SK-N-SH (cell line): ENCODE data around the gene DPEP2NB. TPM values are rescaled to one million over a fixed set of nuclear protein-coding genes. Genes with fewer than 3 reads are reported as not detected.

Source experiments
- CTCF ChIA-PET: fragments of 300-600, 350-600 bp; formaldehyde crosslinking; extraction: SDS; loops from one replicate; lab custom pipeline; 2021; lab: Yijun Ruan, JAX
- POLR2A ChIA-PET: fragments of 350-600 bp; sonication (Branson Sonifier 250); formaldehyde crosslinking; extraction: SDS; loops from one replicate; lab custom pipeline; 2020; ENCODE audit warnings: antibody characterized with exemption, inconsistent platforms; lab: Yijun Ruan, JAX
- DNase-seq: peaks from one replicate; pipeline ENCODE4 v3.0.0; 2012
- H2AFZ ChIP-seq: fragments of 200-600 bp; sonication (generic); 2 replicates; pipeline ENCODE4 v1.8.1; 2016; ENCODE audit warnings: antibody characterized with exemption, mild to moderate bottlenecking, low read depth
- H3F3A ChIP-seq: fragments of 200-600 bp; sonication (generic); replicated peaks from 2 replicates; pipeline ENCODE3; 2016; ENCODE audit warnings: antibody characterized with exemption, mild to moderate bottlenecking; ENCODE audit not compliant: insufficient read depth
- H3K27ac ChIP-seq, 2 experiments: fragments of 200-500 bp in 1 of 2; fragments of 200-600 bp in 1 of 2; sonication (Bioruptor generic) in 1 of 2; sonication (generic), shearing (Covaris generic) in 1 of 2; 2 replicates each; pipeline versions ENCODE4 v1.5.1 to v1.6.1; 2014 to 2016; ENCODE audit warnings: low read depth in 2 of 2, inconsistent platforms in 1 of 2, low read length in 1 of 2, mild to moderate bottlenecking in 1 of 2, mixed read lengths in 1 of 2
- H3K27me3 ChIP-seq: fragments of 200-600 bp; sonication (generic), shearing (Covaris generic); 2 replicates; pipeline ENCODE4 v1.6.1; 2016; ENCODE audit warnings: mixed run types; ENCODE audit not compliant: insufficient read depth
- H3K36me3 ChIP-seq, 2 experiments: fragments of 200-500 bp in 1 of 2; fragments of 200-600 bp in 1 of 2; sonication (Bioruptor generic) in 1 of 2; sonication (generic) in 1 of 2; replicated peaks in 1 of 2; 2 replicates each; pipeline versions ENCODE3 to v1.5.1; 2014 to 2016; ENCODE audit warnings: low read length in 1 of 2, mild to moderate bottlenecking in 1 of 2; ENCODE audit not compliant: insufficient read depth in 2 of 2, control insufficient read depth in 1 of 2
- H3K4me1 ChIP-seq, 2 experiments: fragments of 200-500 bp in 1 of 2; fragments of 200-600 bp in 1 of 2; sonication (Bioruptor generic) in 1 of 2; sonication (generic), shearing (Covaris generic) in 1 of 2; 2 replicates each; pipeline versions ENCODE4 v1.5.1 to v1.6.1; 2014 to 2016; ENCODE audit warnings: low read depth in 1 of 2, low read length in 1 of 2, mixed run types in 1 of 2; ENCODE audit not compliant: insufficient read depth in 2 of 2, control insufficient read depth in 1 of 2
- H3K4me2 ChIP-seq: fragments of 200-600 bp; sonication (generic), shearing (Covaris generic); 2 replicates; pipeline ENCODE4 v1.6.1; 2017; ENCODE audit warnings: mixed run types
- H3K4me3 ChIP-seq, 2 experiments: fragments of 200-500 bp in 1 of 2; fragments of 200-600 bp in 1 of 2; sonication (Bioruptor generic) in 1 of 2; sonication (generic), shearing (Covaris generic) in 1 of 2; 2 replicates each; pipeline versions ENCODE4 v1.5.1 to v1.8.1; 2014 to 2016; ENCODE audit warnings: low read depth in 2 of 2, inconsistent platforms in 1 of 2, low read length in 1 of 2, mild to moderate bottlenecking in 1 of 2, mixed read lengths in 1 of 2, moderate library complexity in 1 of 2
- H3K79me2 ChIP-seq: fragments of 200-600 bp; sonication (generic); 2 replicates; pipeline ENCODE4 v1.8.1; 2017; ENCODE audit warnings: mild to moderate bottlenecking; ENCODE audit not compliant: insufficient read depth
- H3K9ac ChIP-seq: fragments of 200-600 bp; sonication (generic); 2 replicates; pipeline ENCODE4 v1.6.1; 2017; ENCODE audit warnings: mixed run types
- H3K9me2 ChIP-seq: fragments of 200-600 bp; sonication (generic); 2 replicates; pipeline ENCODE4 v1.6.1; 2017; ENCODE audit warnings: mixed run types
- H3K9me3 ChIP-seq: fragments of 200-600 bp; sonication (generic); 2 replicates; pipeline ENCODE4 v1.6.1; 2017; ENCODE audit warnings: mixed run types, mild to moderate bottlenecking, moderate library complexity
- H4K20me1 ChIP-seq: fragments of 200-600 bp; sonication (generic); 2 replicates; pipeline ENCODE4 v1.6.1; 2017; ENCODE audit warnings: mild to moderate bottlenecking, mixed run types; ENCODE audit not compliant: insufficient read depth
- ELF1 ChIP-seq: IDR thresholded peaks from 2 replicates; pipeline ENCODE4 v1.4.0; 2012
- FOXJ3 ChIP-seq: sonication (generic); formaldehyde crosslinking; IDR thresholded peaks from 2 replicates; pipeline ENCODE4 v1.5.1; 2020; ENCODE audit warnings: mild to moderate bottlenecking, missing genetic modification reagents
- FOXM1 ChIP-seq: IDR thresholded peaks from 2 replicates; pipeline ENCODE4 v1.4.0; 2012; ENCODE audit warnings: low read depth, mild to moderate bottlenecking
- MXI1 ChIP-seq: IDR thresholded peaks from 2 replicates; pipeline ENCODE4 v1.6.1; 2012; ENCODE audit warnings: mild to moderate bottlenecking, low read depth, low read length, improper control_type of control experiment
- NFIC ChIP-seq: IDR thresholded peaks from 2 replicates; pipeline ENCODE4 v1.4.0; 2012; ENCODE audit warnings: borderline replicate concordance
- NRF1 ChIP-seq: IDR thresholded peaks from 2 replicates; pipeline ENCODE4 v1.6.1; 2012; ENCODE audit warnings: low read depth, mild to moderate bottlenecking, low read length
- POLR2AphosphoS5 ChIP-seq: IDR thresholded peaks from 2 replicates; pipeline ENCODE4 v1.6.1; 2012; ENCODE audit warnings: low read depth, low read length
- RXRA ChIP-seq: IDR thresholded peaks from 2 replicates; pipeline ENCODE4 v1.4.0; 2012; ENCODE audit warnings: low read depth, mild to moderate bottlenecking, borderline replicate concordance
- SIN3A ChIP-seq: IDR thresholded peaks from 2 replicates; pipeline ENCODE4 v1.6.1; 2012; ENCODE audit warnings: low read depth, mild to moderate bottlenecking, low read length, moderate library complexity, borderline replicate concordance
- TAF1 ChIP-seq: IDR thresholded peaks from 2 replicates; pipeline ENCODE4 v1.6.1; 2012; ENCODE audit warnings: low read depth, mild to moderate bottlenecking, low read length, moderate library complexity, borderline replicate concordance
- TCF12 ChIP-seq: IDR thresholded peaks from 2 replicates; pipeline ENCODE4 v1.4.0; 2012
- YY1 ChIP-seq: IDR thresholded peaks from 2 replicates; pipeline ENCODE4 v1.4.0; 2012; ENCODE audit warnings: low read depth, mild to moderate bottlenecking
- WGBS: methylation state at CpG from one replicate; pipeline ENCODE4 v1.1.6; 2017; ENCODE audit warnings: low lambda C conversion rate; 5-methylcytosine and 5-hydroxymethylcytosine counted together
- polyA plus RNA-seq, 3 experiments: library from polyadenylated mRNA; depleted of rRNA; stranded (reverse); fragments of >200 nt; gene quantifications; 2 replicates each; pipeline ENCODE4 v1.2.3, GENCODE V29; 2012
- TF ChIP-seq, protein P1 (sequence below): fragments of 200-600 bp; sonication (generic); IDR thresholded peaks from 2 replicates; pipeline ENCODE4 v1.6.1; 2017; ENCODE audit warnings: antibody characterized with exemption, mild to moderate bottlenecking, moderate library complexity
- TF ChIP-seq, protein P2 (sequence below): IDR thresholded peaks from 2 replicates; pipeline ENCODE4 v1.6.1; 2012; ENCODE audit warnings: mild to moderate bottlenecking, low read depth, low read length, moderate library complexity
- TF ChIP-seq, protein P3 (sequence below): IDR thresholded peaks from 2 replicates; pipeline ENCODE4 v1.4.0; 2012; ENCODE audit warnings: low read depth
- TF ChIP-seq, protein P4 (sequence below): IDR thresholded peaks from 2 replicates; pipeline ENCODE4; 2012
- TF ChIP-seq, protein P5 (sequence below): IDR thresholded peaks from 2 replicates; pipeline ENCODE4 v1.4.0; 2012; ENCODE audit warnings: low read depth, borderline replicate concordance

The DPEP2NB gene
- polyA plus RNA-seq, 1 of the 3 experiments (the other 2 are of a cell fraction): not detected

DNA sequence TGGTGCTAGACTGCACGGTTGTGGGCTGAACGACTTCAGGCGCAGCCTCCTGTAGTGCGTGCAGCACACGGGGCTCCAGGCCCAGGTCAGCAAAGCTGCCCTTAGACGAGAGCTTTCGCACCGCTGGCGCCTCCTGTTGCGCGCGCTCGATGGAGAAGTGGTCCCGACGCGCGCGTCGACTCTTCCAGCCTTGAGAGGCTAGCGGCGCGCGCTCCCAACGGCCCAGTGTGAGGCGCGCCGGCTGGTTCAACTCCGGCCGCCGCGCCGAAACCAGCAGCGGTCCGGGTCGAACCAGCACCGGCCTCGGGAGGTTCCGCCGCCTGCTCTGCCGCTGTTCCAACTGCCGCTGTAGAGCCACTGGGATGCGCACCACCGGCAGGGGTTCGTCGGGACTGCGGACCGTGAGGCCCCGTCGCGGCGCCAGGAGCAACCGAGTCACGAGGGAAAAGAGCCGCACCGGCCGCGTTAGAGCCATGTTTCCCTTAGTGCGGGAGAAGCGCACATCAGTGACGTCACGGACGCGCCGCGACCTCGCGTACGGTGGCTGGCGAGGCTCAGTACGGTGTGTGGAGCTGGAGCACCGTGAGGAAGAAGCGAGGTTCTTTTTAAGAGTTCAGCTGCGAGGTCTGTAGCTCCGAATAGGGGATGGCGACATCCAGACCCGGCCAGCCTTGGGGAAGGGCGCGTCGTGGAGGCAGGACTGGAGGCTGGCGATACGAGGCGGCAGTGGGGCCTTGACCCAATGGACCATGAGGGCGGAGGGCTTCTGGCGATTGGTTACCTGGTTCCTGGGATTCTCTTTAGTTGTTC is 7.2 kb upstream of the DPEP2NB start, which contains the start of the genes DDX28 and DUS2:
TSS of gene DDX28 (minus strand) at position 505 of the 810 bp plus-strand sequence. CDS start at position 475, 30 bp downstream.
TSS of gene DUS2 (plus strand) at position 557 of the 810 bp plus-strand sequence. CDS start 14,740 bp downstream, outside the sequence.
- peak within 1 kb of the TSS; percentile 80 for H2AFZ ChIP-seq
- peak within 1 kb of the TSS; percentile 80 to 98 for H3K4me3 ChIP-seq
- peak within 1 kb of the TSS; percentile 97 for H3K9ac ChIP-seq
- H3K9me2 ChIP-seq: no peaks in the 10 kb centered on the region
- peak within 1 kb of the TSS; percentile 57 to 78 for H3K27ac ChIP-seq
- peak within 1 kb of the TSS; percentile 93 for H3K4me2 ChIP-seq
- H3K27me3 ChIP-seq: no peaks in the 10 kb centered on the region
- H3F3A ChIP-seq: no peaks in the 10 kb centered on the region
- 2% methylated on average over 38 of the region's 84 CpGs for WGBS
- TF ChIP-seq SIN3A (peak; percentile 81; the same call in 1 of the 2 replicates), MXI1 (peak; percentile 92), ELF1 (peak; percentile 78), FOXM1 (no peak), TCF12 (no peak; the same call in 1 of the 2 replicates), NRF1 (no peak), YY1 (peak; percentile 87), TAF1 (peak; percentile 90), RXRA (no peak), POLR2AphosphoS5 (peak; percentile 91), FOXJ3 (CRISPR knock-in tag) (no peak), NFIC (no peak)
- TF ChIP-seq, protein P1, sequence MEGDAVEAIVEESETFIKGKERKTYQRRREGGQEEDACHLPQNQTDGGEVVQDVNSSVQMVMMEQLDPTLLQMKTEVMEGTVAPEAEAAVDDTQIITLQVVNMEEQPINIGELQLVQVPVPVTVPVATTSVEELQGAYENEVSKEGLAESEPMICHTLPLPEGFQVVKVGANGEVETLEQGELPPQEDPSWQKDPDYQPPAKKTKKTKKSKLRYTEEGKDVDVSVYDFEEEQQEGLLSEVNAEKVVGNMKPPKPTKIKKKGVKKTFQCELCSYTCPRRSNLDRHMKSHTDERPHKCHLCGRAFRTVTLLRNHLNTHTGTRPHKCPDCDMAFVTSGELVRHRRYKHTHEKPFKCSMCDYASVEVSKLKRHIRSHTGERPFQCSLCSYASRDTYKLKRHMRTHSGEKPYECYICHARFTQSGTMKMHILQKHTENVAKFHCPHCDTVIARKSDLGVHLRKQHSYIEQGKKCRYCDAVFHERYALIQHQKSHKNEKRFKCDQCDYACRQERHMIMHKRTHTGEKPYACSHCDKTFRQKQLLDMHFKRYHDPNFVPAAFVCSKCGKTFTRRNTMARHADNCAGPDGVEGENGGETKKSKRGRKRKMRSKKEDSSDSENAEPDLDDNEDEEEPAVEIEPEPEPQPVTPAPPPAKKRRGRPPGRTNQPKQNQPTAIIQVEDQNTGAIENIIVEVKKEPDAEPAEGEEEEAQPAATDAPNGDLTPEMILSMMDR: 0 out of 2 replicates have a peak, but pooled peaks have one; percentile 7
- TF ChIP-seq, protein P2, sequence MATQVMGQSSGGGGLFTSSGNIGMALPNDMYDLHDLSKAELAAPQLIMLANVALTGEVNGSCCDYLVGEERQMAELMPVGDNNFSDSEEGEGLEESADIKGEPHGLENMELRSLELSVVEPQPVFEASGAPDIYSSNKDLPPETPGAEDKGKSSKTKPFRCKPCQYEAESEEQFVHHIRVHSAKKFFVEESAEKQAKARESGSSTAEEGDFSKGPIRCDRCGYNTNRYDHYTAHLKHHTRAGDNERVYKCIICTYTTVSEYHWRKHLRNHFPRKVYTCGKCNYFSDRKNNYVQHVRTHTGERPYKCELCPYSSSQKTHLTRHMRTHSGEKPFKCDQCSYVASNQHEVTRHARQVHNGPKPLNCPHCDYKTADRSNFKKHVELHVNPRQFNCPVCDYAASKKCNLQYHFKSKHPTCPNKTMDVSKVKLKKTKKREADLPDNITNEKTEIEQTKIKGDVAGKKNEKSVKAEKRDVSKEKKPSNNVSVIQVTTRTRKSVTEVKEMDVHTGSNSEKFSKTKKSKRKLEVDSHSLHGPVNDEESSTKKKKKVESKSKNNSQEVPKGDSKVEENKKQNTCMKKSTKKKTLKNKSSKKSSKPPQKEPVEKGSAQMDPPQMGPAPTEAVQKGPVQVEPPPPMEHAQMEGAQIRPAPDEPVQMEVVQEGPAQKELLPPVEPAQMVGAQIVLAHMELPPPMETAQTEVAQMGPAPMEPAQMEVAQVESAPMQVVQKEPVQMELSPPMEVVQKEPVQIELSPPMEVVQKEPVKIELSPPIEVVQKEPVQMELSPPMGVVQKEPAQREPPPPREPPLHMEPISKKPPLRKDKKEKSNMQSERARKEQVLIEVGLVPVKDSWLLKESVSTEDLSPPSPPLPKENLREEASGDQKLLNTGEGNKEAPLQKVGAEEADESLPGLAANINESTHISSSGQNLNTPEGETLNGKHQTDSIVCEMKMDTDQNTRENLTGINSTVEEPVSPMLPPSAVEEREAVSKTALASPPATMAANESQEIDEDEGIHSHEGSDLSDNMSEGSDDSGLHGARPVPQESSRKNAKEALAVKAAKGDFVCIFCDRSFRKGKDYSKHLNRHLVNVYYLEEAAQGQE: peak; percentile 63
- TF ChIP-seq, protein P3, sequence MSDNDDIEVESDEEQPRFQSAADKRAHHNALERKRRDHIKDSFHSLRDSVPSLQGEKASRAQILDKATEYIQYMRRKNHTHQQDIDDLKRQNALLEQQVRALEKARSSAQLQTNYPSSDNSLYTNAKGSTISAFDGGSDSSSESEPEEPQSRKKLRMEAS: peak; percentile 90
- TF ChIP-seq, protein P4, sequence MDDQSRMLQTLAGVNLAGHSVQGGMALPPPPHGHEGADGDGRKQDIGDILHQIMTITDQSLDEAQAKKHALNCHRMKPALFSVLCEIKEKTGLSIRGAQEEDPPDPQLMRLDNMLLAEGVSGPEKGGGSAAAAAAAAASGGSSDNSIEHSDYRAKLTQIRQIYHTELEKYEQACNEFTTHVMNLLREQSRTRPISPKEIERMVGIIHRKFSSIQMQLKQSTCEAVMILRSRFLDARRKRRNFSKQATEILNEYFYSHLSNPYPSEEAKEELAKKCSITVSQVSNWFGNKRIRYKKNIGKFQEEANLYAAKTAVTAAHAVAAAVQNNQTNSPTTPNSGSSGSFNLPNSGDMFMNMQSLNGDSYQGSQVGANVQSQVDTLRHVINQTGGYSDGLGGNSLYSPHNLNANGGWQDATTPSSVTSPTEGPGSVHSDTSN: no peak
- TF ChIP-seq, protein P5, sequence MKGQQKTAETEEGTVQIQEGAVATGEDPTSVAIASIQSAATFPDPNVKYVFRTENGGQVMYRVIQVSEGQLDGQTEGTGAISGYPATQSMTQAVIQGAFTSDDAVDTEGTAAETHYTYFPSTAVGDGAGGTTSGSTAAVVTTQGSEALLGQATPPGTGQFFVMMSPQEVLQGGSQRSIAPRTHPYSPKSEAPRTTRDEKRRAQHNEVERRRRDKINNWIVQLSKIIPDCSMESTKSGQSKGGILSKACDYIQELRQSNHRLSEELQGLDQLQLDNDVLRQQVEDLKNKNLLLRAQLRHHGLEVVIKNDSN: peak; percentile 36; the same call in 1 of the 2 replicates
- CTCF ChIA-PET: interaction anchor here (0.6 to 3.3 kb wide), 6 partner anchors 18 to 207 kb away, joined by 3 to 23 read pairs (median 4); partner anchors contain the start of gene NRN1L
- POLR2A ChIA-PET: interaction anchor here (0.9 to 1.3 kb wide), 2 partner anchors 62 to 87 kb away, joined by 4 to 5 read pairs; partner anchors contain the start of gene NFATC3
- peak; percentile 91 for DNase-seq
- peaks cover 6 to 22% of the 10 kb centered on the region in 2 experiments for H3K36me3 ChIP-seq
- peaks cover 47% of the 10 kb centered on the region for H3K79me2 ChIP-seq
- no peaks in the 10 kb centered on the region for H4K20me1 ChIP-seq
- no peaks in the 10 kb centered on the region for H3K9me3 ChIP-seq
- peaks cover 7 to 12% of the 10 kb centered on the region in 2 experiments; a peak in 2 of 4 replicates for H3K4me1 ChIP-seq
